ENCODE data around the gene ZNRF1.
"Not testable (repeated sequence)": the region's sequence is repeated elsewhere in the genome, so short reads cannot be mapped to it uniquely, and the experiment has no call there.

ZNRF1 gene

DNA sequence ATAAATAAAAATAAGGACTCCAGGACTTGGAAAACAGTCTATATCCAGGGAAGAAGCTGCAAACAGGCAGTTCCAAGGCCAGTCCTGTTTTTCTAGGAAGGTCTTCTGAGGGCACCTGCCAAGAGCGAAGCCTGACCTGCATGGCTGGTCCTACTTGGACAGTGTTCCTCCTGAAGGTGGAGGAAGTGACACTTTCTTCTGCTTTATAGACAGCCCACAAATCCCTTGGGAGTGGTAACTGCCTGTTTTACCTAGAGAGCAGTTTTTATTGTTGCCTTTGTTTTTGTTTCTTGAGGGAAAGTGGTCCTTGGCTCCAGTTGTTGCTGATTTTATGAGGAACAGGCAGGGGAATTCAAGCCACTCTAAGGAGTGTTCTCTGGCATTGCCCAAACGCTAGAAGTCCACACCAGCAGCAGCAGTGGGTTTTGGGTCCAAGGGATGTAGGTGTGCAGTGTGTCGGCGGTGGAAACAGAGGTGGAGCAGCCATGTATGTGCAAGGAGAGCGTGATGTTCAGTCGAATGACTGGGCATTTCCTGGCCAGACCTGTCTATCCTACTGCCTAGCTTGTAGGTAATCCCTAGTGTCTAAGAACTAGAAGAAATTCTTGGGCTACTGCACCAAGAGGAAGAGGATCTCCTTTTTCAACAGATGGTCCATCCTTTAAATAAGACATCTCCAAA lies 82.5 kb downstream of the ZNRF1 start:
- DNase-seq, result no peak

- no peak for DNase-seq
Measured at GRCh38 chr16:75083813-75084212, 85.0 kb downstream of the ZNRF1 start.

GRCh38 chr16:75085556-75085955 lies 86.7 kb downstream of the ZNRF1 start:
- DNase-seq, result no peak

DNA sequence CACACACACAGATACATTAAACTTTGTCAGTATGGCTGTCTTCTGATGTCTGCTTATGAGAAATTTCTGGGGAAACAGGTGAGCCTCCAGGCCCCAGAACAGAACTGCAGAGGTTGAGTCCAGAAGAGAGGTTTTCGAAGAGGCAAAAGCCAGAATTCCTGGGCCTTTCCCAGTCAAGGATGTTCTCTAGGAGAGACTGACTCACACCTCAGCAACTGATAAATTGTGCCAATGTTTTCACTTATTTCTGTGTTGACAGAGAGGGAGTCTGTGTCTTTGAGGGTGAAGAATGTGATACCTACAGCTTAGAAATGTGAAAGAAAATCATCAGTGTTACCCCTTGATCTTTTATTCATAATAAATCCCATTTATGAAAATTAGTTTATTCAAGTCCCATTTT lies 87.5 kb downstream of the ZNRF1 start:
- DNase-seq, result no peak

DNA sequence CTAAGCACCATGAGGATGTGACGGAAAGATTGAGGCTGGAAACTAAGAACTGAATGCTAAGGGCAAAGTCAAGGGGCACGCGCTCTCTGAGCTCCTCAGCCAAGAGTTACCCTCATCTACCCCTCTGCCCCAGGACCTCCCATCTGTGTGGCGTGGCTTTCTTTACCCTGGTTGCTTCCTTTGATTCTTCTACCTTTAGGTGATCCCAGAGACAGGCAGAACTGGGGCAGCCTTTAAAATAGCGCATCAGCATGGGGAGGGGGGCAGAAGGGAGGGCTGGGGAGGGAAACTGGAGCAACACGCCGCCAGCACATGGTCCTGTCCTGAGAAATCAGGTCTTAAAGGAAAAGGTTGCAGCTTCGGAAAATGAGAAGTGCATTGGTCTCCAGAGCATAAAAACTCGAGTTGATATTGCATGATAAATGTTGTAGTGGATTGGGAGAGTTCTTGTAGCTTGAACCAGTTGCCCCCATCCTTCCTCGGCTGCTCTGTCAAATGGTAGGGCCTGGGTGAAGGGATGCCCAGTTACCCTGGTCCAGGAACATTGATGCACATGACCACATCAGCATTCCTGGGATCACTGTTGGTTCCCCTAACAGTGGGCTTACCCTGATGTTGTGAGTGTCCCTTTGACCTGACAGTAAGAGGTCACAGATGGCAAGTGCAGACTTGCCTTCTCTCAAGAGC lies 88.0 kb downstream of the ZNRF1 start:
- no peak for DNase-seq

DNA sequence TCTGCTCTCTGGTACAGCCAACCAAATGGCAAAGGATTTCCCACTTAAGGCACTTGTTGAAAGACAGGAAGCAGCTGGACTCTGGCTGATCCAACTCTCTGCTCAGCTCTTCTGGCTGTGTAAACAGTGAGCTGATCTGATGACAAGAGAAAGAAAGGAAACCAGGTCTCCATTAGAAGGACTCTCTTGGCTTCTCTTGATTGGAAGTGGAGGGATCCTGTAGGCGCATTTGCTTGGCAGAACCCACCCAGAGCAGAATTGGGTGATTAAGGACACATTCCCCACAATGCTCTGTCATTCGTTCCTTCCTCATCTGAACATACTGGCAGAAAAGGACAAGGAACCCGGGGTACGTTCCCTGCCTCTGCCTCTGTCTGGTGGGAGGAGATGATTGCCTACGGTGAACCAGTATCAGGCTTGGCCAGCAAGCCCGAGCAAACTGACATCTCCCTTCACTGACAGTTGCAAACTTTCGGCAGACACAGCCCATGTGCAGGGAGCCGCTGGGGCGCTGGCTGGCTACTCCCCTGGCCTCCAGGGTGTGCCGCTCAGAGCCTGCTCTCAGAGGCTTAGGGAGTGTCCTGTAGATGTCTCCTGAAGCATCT lies 88.7 kb downstream of the ZNRF1 start:
- DNase-seq, result peak; percentile 34

DNA sequence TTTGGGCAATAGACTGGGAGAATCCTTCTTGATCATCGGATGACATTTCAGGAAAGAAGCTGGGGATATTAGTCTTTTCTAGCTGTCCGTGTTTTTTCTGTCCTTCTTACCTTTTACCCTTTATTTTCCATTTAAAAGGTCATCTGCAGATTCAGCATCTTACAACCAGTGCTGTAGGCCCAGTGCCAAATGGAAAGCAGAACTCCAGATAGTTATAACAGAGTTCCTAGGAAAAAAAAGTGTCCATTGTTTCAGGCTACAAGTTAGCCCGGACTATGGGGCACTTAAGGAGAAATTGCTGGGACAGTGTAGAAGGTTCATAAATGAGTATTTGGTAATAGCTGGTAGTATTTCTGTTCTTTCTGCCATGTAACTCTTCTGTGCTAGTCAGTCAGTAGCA lies 89.4 kb downstream of the ZNRF1 start:
- no peak for DNase-seq

- no peak for DNase-seq
Measured at GRCh38 chr16:75088934-75089333, 90.1 kb downstream of the ZNRF1 start.

- no peak for DNase-seq
Measured at GRCh38 chr16:75089486-75090202, 90.8 kb downstream of the ZNRF1 start.

GRCh38 chr16:75090899-75091298 lies 92.1 kb downstream of the ZNRF1 start:
- not testable (repeated sequence) for DNase-seq

DNA sequence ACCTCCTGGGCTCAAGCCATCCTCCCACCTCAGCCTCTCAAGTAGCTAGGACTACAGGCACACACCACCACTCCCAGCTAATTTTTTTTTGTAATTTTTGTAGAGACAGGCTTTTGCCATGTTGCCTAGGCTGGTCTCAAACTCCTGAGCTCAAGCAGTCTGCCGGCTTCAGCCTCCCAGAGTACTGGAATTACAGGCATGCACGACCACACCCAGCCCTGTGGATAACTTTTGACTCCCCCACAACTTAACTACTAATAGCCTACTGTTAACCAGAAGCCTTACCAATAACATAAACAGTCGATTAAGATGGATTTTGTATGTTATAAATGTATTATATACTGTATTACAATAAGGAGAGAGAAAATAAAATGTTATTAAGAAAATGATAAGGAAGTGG lies 92.8 kb downstream of the ZNRF1 start:
- DNase-seq, result not testable (repeated sequence)

DNA sequence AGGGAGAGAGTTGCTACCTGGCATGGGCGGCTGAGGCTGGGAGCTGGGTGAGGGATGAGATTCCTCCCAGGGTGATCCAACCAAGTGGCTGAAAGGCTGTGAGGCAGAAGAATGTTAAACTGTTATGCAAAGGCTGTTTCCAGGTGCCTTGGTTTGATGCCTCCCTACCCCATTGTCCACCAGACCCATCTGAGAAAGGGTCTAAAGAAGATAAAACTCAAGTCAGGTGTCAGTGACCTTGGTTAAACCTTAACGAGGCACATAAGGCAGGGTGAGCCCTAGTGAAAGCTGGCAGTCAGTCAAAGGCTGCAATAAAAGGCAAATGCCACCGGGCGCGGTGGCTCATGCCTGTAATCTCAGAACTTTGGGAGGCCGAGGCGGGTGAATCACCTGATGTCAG lies 94.0 kb downstream of the ZNRF1 start:
- no peak for DNase-seq

GRCh38 chr16:75093598-75094540 lies 95.0 kb downstream of the ZNRF1 start:
- DNase-seq, result no peak

DNA sequence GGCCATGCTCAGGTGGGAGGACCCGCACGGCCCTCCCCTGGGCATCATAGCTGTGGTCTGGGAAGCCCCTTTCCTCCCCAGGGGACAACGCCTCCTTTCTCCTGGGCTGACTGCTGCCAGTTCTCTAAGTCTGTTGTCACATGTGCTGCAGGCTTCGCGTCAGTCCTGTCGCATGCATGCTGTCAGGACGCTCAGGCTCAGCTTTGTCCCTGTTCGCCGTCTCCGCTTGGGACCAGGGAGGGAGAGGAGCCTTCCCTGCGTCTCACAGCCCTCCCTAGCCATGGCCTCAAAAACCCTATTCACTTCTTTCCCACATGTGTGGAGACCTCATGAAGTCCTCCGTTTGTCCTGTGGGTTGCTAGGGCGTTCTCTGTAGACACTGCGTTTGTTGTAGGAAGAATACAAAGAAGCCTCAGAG lies 96.4 kb downstream of the ZNRF1 start:
- no peak for DNase-seq

- DNase-seq, result no peak
Measured at GRCh38 chr16:75096656-75097055, 97.8 kb downstream of the ZNRF1 start.

- DNase-seq, result no peak
Measured at GRCh38 chr16:75097191-75097761, 98.5 kb downstream of the ZNRF1 start.

DNA sequence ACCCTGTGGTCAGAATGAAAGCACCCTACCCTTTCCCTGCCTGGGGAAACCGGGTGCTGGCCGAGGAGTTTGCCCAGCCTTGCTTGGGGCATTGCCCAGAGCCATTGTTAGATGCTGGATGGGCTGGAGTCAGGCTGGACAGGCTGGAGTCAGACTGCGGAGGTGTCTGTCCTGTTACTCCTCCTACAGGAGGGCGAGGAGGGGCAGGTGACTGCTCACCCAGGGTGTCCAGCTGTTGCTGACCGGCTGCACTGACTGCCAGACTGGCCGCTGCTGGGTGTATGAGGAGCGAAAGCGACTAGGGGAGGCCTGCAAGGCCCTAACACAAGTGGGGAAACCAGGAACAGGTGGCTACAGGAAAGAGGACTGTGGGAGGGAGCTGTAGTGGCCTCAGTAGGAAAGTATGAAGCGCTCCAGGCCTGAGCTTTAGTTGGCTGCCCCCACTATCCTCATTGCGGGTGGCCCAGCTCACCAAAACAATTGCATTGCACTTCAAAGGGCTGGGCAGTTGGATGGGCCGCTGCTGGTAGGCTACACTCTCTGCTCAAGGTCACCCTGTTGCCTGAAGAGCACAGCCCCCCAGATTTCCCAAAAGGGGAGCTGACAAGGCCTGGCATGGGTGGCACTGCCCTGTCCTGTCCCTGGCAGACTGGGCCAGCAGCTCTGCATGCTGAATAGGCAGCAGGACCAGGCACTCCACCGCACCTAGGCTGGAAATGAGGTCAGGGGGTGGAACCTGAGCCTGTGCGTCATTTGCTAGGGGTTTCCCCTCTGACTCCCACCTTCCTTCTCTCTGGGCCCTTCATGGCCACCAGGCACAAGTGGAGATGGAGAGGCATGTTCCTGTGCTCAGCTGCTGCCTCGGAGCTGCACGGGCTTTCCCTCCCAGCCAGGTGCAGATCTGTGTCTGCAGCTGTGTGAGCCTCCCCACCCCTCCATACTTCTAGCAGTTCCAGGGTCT lies 99.4 kb downstream of the ZNRF1 start:
- DNase-seq, result no peak

GRCh38 chr16:75099075-75099667 lies 100.3 kb downstream of the ZNRF1 start:
- no peak for DNase-seq

DNA sequence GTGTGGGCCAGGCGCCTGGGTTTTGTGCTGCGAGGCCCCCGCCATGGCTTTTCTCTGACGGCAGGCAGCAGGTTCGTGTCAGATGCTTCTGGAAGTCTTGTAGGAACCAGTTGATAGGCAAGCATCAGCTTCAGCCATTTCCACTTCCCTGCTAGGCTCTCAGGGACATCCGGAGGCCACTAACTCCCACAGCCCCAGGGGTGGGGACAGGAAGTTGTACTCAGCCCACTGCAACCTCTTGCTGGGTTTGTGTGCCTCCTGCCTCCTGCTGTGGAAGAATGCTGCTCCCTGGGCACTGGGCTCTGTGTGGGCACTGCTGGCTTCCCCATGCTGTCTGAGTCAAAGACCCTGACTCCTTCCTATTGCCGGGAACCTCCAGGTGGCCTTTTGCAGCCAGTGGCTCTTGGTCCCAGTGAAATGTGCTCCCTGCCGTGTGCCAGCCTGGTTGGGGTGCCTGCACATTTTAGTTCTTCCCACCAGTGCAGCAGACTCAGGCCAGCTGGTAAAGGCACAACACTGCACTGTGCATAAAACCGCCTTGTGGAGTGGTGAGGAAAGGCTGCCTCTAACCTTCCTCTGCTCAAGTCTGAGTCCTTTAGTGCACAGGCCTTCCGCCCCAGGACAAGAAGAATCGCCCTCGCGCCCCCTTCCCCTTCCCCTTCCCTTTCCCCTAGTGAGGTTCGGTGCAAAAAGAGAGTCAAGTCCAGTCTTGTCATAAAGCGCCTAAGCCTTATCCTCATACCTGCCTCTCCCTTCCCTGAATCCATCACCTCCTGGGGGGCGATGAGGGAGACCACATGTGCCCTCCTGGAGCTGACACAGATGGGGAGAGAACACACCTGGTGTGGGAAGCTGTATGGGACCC lies 101.1 kb downstream of the ZNRF1 start:
- DNase-seq, result peak; percentile 60

All from GDM1 (cell line).